Breast epithelium (tissue), 3 donors: Measurements from ENCODE around the gene BICD1.

Experiments
- CTCF ChIP-seq, 3 donors: fragments of 450-650 bp; IDR thresholded peaks; one replicate each; pipeline ENCODE4 v1.5.1; 2016 to 2017; ENCODE audit warnings: antibody characterized with exemption in 3 of 3, mild to moderate bottlenecking in 3 of 3, moderate library complexity in 3 of 3
- POLR2A ChIP-seq: fragments of 450-650 bp; IDR thresholded peaks from one replicate; pipeline ENCODE4 v1.6.1; 2016; ENCODE audit warnings: antibody characterized with exemption, mild to moderate bottlenecking, moderate library complexity
- POLR2AphosphoS5 ChIP-seq, 3 donors: sonication (generic); formaldehyde crosslinking; IDR thresholded peaks; one replicate each; pipeline ENCODE4 v1.6.1; 2017; ENCODE audit warnings: antibody characterized with exemption in 3 of 3

- TF ChIP-seq CTCF (IDR thresholded peaks at IDR 0.05): peak in 2 of 3 donors; percentile 26 to 35
- no peak for TF ChIP-seq POLR2A
- no peak for TF ChIP-seq POLR2AphosphoS5 (IDR thresholded peaks at IDR 0.05)
Observed at GRCh38 chr12:32305163-32305562, 198.5 kb downstream of the BICD1 start.
